ENCODE results near the gene SLC41A3.

Gene SLC41A3

DNA sequence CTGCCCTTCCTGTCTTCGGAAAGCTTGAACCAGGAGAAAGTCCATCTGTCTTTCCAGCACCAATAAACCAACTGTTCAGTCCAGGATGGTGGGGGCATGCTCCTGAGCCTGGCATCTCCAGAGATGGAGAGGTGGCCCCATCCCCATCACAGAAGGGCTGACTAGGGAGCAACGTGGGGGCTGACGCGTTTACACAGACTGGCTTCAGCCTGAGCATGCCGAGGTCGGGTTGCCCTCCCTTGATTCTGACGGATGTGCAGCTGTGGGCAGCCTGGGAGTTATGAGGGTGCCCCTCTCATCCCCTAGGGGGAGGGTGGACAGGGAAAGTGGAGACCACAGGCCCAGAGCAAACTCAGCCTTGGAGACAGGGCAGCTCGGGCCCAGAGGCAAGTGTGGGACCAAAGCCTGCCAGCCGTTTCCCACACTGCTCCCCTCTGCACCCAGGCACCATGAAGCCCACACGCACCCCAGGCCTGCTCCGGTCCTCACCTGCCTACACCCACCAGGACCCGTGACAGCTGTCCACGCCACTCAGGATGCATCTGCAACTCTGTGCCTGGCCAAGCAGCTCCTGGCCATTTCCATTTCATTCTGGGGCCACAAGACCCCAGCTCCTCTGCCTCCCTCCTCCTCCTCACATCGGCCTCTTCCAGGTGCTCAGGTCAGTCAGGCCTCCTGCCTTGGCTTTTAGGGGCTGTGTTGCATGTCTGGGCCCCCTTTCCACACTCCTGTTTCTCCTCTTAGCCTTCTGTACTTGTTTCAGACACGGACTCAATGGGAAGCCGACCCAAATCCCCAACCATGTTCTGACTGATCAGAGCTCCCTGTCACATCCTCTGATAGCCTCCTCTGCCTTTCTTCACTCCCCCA, 48.2 kb upstream of the SLC41A3 start:
- TF ChIP-seq, protein P1, sequence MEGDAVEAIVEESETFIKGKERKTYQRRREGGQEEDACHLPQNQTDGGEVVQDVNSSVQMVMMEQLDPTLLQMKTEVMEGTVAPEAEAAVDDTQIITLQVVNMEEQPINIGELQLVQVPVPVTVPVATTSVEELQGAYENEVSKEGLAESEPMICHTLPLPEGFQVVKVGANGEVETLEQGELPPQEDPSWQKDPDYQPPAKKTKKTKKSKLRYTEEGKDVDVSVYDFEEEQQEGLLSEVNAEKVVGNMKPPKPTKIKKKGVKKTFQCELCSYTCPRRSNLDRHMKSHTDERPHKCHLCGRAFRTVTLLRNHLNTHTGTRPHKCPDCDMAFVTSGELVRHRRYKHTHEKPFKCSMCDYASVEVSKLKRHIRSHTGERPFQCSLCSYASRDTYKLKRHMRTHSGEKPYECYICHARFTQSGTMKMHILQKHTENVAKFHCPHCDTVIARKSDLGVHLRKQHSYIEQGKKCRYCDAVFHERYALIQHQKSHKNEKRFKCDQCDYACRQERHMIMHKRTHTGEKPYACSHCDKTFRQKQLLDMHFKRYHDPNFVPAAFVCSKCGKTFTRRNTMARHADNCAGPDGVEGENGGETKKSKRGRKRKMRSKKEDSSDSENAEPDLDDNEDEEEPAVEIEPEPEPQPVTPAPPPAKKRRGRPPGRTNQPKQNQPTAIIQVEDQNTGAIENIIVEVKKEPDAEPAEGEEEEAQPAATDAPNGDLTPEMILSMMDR (conservative IDR thresholded peaks at IDR 0.05; ENCODE audit: low read length) = no peak
- TF ChIP-seq EZH2phosphoT487 (IDR thresholded peaks at IDR 0.05; ENCODE audit: borderline replicate concordance) = no peak
- Histone ChIP-seq H3K4me2 (ENCODE audit: low read depth, low read length, poor library complexity, severe bottlenecking) (no peak overlapping the region), H3K9me3 (ENCODE audit: insufficient read depth, low read depth, low read length) (no peaks in the 10 kb centered on the region), H3K79me2 (ENCODE audit: insufficient read depth, low read length) (no peaks in the 10 kb centered on the region), H3K27me3 (ENCODE audit: insufficient read depth, low read length, poor library complexity, severe bottlenecking) (no peaks in the 10 kb centered on the region), H3K9me2 (replicated peaks; ENCODE audit: low read depth, low read length) (no peaks in the 10 kb centered on the region), H3K9ac (ENCODE audit: low read depth, low read length, poor library complexity, severe bottlenecking) (no peak overlapping the region), H3F3A (ENCODE audit: low read depth) (no peaks in the 10 kb centered on the region), H3K4me1 (ENCODE audit: insufficient read depth, low read length, poor library complexity, severe bottlenecking) (no peaks in the 10 kb centered on the region), H3K36me3 (ENCODE audit: insufficient read depth, low read length) (no peaks in the 10 kb centered on the region), H3K4me3 (ENCODE audit: low read length, poor library complexity, severe bottlenecking) (no peak overlapping the region), H4K20me1 (ENCODE audit: insufficient read depth, low read length, poor library complexity, severe bottlenecking) (no peaks in the 10 kb centered on the region), H2AFZ (ENCODE audit: low read length) (no peak overlapping the region)

DNA sequence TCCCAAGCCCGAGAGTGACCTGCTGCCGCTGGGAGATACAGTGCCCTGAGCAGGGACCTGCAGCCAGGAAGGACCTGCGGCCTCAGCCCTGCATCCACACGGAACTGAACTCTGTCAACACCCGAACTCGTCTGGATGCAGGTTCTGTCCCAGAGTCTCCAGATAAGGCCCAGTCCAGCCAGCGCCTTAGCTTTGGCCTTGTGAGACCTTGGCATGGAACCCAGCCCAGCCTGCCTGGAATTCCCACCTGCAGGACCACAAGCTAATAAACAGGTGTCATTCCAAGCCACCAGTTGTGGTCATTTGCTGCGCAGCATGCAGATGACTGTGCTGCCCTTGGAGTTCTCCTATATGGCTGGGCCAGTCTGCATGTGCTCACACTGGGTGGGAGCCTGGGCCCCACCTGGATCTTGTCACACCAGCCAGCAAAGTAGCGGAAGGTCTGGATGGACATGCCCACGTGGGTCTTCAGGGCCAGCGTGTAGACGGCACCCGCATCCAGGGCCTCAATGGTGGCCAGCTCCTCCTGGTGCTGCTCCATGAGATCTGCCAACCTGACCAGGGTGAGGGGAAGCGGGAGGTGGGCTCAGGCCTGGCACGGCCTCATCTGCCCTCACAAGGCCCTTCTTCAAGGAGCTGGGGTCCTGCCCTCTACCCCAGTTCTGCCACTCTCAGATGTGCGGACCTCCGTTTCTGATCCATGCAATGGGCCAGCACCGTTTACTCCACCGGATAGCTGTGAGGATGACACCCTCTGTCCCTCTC, 47.2 kb upstream of the SLC41A3 start:
- Histone ChIP-seq H3K79me2 (ENCODE audit: insufficient read depth, low read length) (no peaks in the 10 kb centered on the region), H3K9me3 (ENCODE audit: insufficient read depth, low read depth, low read length) (no peaks in the 10 kb centered on the region), H3K4me1 (ENCODE audit: insufficient read depth, low read length, poor library complexity, severe bottlenecking) (no peaks in the 10 kb centered on the region), H2AFZ (ENCODE audit: low read length) (no peak overlapping the region), H3K4me2 (ENCODE audit: low read depth, low read length, poor library complexity, severe bottlenecking) (no peak overlapping the region), H3K27me3 (ENCODE audit: insufficient read depth, low read length, poor library complexity, severe bottlenecking) (no peaks in the 10 kb centered on the region), H3K9me2 (replicated peaks; ENCODE audit: low read depth, low read length) (no peaks in the 10 kb centered on the region), H3K36me3 (ENCODE audit: insufficient read depth, low read length) (no peaks in the 10 kb centered on the region), H3K9ac (ENCODE audit: low read depth, low read length, poor library complexity, severe bottlenecking) (no peak overlapping the region), H3K4me3 (ENCODE audit: low read length, poor library complexity, severe bottlenecking) (no peak overlapping the region), H3F3A (ENCODE audit: low read depth) (no peaks in the 10 kb centered on the region), H4K20me1 (ENCODE audit: insufficient read depth, low read length, poor library complexity, severe bottlenecking) (no peaks in the 10 kb centered on the region)
- TF ChIP-seq EZH2phosphoT487 (IDR thresholded peaks at IDR 0.05; ENCODE audit: borderline replicate concordance) = no peak
- TF ChIP-seq, protein P1 (conservative IDR thresholded peaks at IDR 0.05; ENCODE audit: low read length) = no peak

GRCh38 chr3:126130081-126130855, 46.3 kb upstream of the SLC41A3 start:
- no peaks in the 10 kb centered on the region for H3K27me3 ChIP-seq (ENCODE audit: insufficient read depth, low read length, poor library complexity, severe bottlenecking)
- no peaks in the 10 kb centered on the region for H3K9me2 ChIP-seq (replicated peaks; ENCODE audit: low read depth, low read length)
- no peak overlapping the region for H3K4me2 ChIP-seq (ENCODE audit: low read depth, low read length, poor library complexity, severe bottlenecking)
- H3K36me3 ChIP-seq (ENCODE audit: insufficient read depth, low read length) = no peaks in the 10 kb centered on the region
- H3F3A ChIP-seq (ENCODE audit: low read depth) = no peaks in the 10 kb centered on the region
- TF ChIP-seq, protein P1 (conservative IDR thresholded peaks at IDR 0.05; ENCODE audit: low read length) = no peak
- TF ChIP-seq EZH2phosphoT487 (IDR thresholded peaks at IDR 0.05; ENCODE audit: borderline replicate concordance) = no peak
- H4K20me1 ChIP-seq (ENCODE audit: insufficient read depth, low read length, poor library complexity, severe bottlenecking) = no peaks in the 10 kb centered on the region
- no peaks in the 10 kb centered on the region for H3K79me2 ChIP-seq (ENCODE audit: insufficient read depth, low read length)
- no peak overlapping the region for H3K9ac ChIP-seq (ENCODE audit: low read depth, low read length, poor library complexity, severe bottlenecking)
- no peak overlapping the region for H3K4me3 ChIP-seq (ENCODE audit: low read length, poor library complexity, severe bottlenecking)
- no peaks in the 10 kb centered on the region for H3K4me1 ChIP-seq (ENCODE audit: insufficient read depth, low read length, poor library complexity, severe bottlenecking)
- no peaks in the 10 kb centered on the region for H3K9me3 ChIP-seq (ENCODE audit: insufficient read depth, low read depth, low read length)
- H2AFZ ChIP-seq (ENCODE audit: low read length) = no peak overlapping the region

Measured in Loucy (cell line).